Measurements from ENCODE around the gene ZFR2.
"Not testable (repeated sequence)": the region's sequence is repeated elsewhere in the genome, so short reads cannot be mapped to it uniquely, and the experiment has no call there.

Gene ZFR2

GRCh38 chr19:3816566-3817218, 52.1 kb downstream of the ZFR2 start:
- no peak for DNase-seq (ENCODE audit: low read depth in 2 of 3, low spot score in 2 of 3)

- not testable (repeated sequence) for DNase-seq (ENCODE audit: low read depth in 2 of 3, low spot score in 2 of 3)
Observed at GRCh38 chr19:3816148-3816547, 52.7 kb downstream of the ZFR2 start.

GRCh38 chr19:3814648-3815047, 54.2 kb downstream of the ZFR2 start:
- DNase-seq (ENCODE audit: low read depth in 2 of 3, low spot score in 2 of 3): no peak

GRCh38 chr19:3813473-3814392, 55.1 kb downstream of the ZFR2 start:
- no peak for DNase-seq (ENCODE audit: low read depth in 2 of 3, low spot score in 2 of 3)

GRCh38 chr19:3810708-3811355, 58.0 kb downstream of the ZFR2 start:
- no peak for DNase-seq (ENCODE audit: low read depth in 2 of 3, low spot score in 2 of 3)

GRCh38 chr19:3809881-3810707, 58.7 kb downstream of the ZFR2 start:
- DNase-seq (ENCODE audit: low read depth in 2 of 3, low spot score in 2 of 3): no peak

GRCh38 chr19:3808420-3809143, 60.3 kb downstream of the ZFR2 start:
- no peak for DNase-seq (ENCODE audit: low read depth in 2 of 3, low spot score in 2 of 3)

GRCh38 chr19:3807574-3808354, 61.1 kb downstream of the ZFR2 start:
- no peak for DNase-seq (ENCODE audit: low read depth in 2 of 3, low spot score in 2 of 3)

GRCh38 chr19:3807131-3807480, 61.7 kb downstream of the ZFR2 start:
- no peak for DNase-seq (ENCODE audit: low read depth in 2 of 3, low spot score in 2 of 3)

GRCh38 chr19:3805859-3806258, 63.0 kb downstream of the ZFR2 start:
- no peak for DNase-seq (ENCODE audit: low read depth in 2 of 3, low spot score in 2 of 3)

- no peak for DNase-seq (ENCODE audit: low read depth in 2 of 3, low spot score in 2 of 3)
Observed at GRCh38 chr19:3804429-3804828, 64.4 kb downstream of the ZFR2 start.

GRCh38 chr19:3803986-3804385, 64.9 kb downstream of the ZFR2 start:
- no peak for DNase-seq (ENCODE audit: low read depth in 2 of 3, low spot score in 2 of 3)

- no peak for DNase-seq (ENCODE audit: low read depth in 2 of 3, low spot score in 2 of 3)
Observed at GRCh38 chr19:3803114-3803888, 65.5 kb downstream of the ZFR2 start.

GRCh38 chr19:3801412-3802096, 67.3 kb downstream of the ZFR2 start:
- DNase-seq (ENCODE audit: low read depth in 2 of 3, low spot score in 2 of 3): no peak

GRCh38 chr19:3800996-3801395, 67.8 kb downstream of the ZFR2 start:
- DNase-seq (ENCODE audit: low read depth in 2 of 3, low spot score in 2 of 3): no peak

GRCh38 chr19:3798137-3798536, 70.7 kb downstream of the ZFR2 start:
- no peak for DNase-seq (ENCODE audit: low read depth in 2 of 3, low spot score in 2 of 3)

GRCh38 chr19:3796358-3796757, 72.5 kb downstream of the ZFR2 start:
- DNase-seq (ENCODE audit: low read depth in 2 of 3, low spot score in 2 of 3): no peak

- no peak for DNase-seq (ENCODE audit: low read depth in 2 of 3, low spot score in 2 of 3)
Observed at GRCh38 chr19:3793799-3794198, 75.0 kb downstream of the ZFR2 start.

Data from activated CD8-positive, alpha-beta memory T cell treated with anti-CD3 and anti-CD28 coated beads for 48 hours (primary cell).